ENCODE data around the gene DNAJC3.

DNA sequence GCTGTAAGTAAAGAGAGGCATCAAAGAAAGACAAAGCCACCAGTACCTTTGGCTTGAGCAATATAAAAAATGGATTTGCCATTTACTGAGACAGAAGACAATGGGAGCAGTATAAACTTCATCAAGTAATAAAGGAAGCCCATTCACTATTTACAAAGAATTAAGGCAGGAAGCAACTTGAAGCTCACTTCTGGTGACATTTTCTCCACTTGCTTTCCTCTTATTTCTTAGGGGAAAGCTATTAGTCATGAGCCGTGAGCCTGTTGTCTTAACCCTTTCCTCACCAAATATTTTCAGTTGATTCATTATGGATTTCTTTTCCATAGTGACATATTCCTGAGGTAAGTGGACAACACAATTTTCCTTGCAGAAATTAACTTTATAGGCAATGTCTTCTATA lies 156.8 kb downstream of the DNAJC3 start:
- TF ChIP-seq POLR2AphosphoS5 (IDR thresholded peaks at IDR 0.05) (no peak), POLR2A (IDR thresholded peaks at IDR 0.05) (no peak)
- TF ChIP-seq, protein P1, sequence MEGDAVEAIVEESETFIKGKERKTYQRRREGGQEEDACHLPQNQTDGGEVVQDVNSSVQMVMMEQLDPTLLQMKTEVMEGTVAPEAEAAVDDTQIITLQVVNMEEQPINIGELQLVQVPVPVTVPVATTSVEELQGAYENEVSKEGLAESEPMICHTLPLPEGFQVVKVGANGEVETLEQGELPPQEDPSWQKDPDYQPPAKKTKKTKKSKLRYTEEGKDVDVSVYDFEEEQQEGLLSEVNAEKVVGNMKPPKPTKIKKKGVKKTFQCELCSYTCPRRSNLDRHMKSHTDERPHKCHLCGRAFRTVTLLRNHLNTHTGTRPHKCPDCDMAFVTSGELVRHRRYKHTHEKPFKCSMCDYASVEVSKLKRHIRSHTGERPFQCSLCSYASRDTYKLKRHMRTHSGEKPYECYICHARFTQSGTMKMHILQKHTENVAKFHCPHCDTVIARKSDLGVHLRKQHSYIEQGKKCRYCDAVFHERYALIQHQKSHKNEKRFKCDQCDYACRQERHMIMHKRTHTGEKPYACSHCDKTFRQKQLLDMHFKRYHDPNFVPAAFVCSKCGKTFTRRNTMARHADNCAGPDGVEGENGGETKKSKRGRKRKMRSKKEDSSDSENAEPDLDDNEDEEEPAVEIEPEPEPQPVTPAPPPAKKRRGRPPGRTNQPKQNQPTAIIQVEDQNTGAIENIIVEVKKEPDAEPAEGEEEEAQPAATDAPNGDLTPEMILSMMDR (IDR thresholded peaks at IDR 0.05) = no peak
